Camera-type eye (tissue), 1 donor: Measurements from ENCODE around the gene ATP2C2. TPM values are rescaled to one million over a fixed set of nuclear protein-coding genes. Genes with fewer than 3 reads are reported as not detected.

ENCODE experiments used
- total RNA-seq: library from RNA; depleted of rRNA; stranded (reverse); fragments of >200 nt; gene quantifications from one replicate; pipeline ENCODE4 v1.2.3, GENCODE V29; 2014

Gene ATP2C2
- 2.1 TPM for total RNA-seq

GRCh38 chr16:84368308-84368996 is at the start of gene ATP2C2:
TSS of gene ATP2C2 (plus strand) at chr16:84368538. CDS start at chr16:84368616, 78 bp downstream.

GRCh38 chr16:84504420-84505248 is 136.3 kb downstream of the ATP2C2 start, which contains the start of gene MEAK7:
TSS of gene MEAK7 (minus strand) at chr16:84504659. CDS start at chr16:84498086, 6,573 bp downstream.

Other genes starting within 250 kb of the ATP2C2 start
- gene HSDL1, start 223.4 kb upstream of the ATP2C2 start, total RNA-seq: 86.4 TPM
- gene DNAAF1, start 223.2 kb upstream of the ATP2C2 start, total RNA-seq: 0.33 TPM
- gene TAF1C, start 181.5 kb upstream of the ATP2C2 start, total RNA-seq: 63.7 TPM
- gene ADAD2, start 177.4 kb upstream of the ATP2C2 start, total RNA-seq: 4.3 TPM
- gene KCNG4, start 128.5 kb upstream of the ATP2C2 start, total RNA-seq: 1.8 TPM
- 46.3 TPM for gene WFDC1, start 73.7 kb upstream of the ATP2C2 start, total RNA-seq
- 23.1 TPM for gene MEAK7, start 136.1 kb downstream of the ATP2C2 start, total RNA-seq
- 65.5 TPM for gene COTL1, start 249.5 kb downstream of the ATP2C2 start, total RNA-seq